HG03060 (cell line): ENCODE data around the gene SYDE2.

ENCODE experiments used
- ATAC-seq: cut with Tn5 transposase; IDR thresholded peaks from one replicate; pipeline ENCODE4 v1.9.1; 2021; ENCODE audit warnings: low read depth, moderate number of reproducible peaks; ENCODE audit not compliant: unreplicated experiment

SYDE2 gene

DNA sequence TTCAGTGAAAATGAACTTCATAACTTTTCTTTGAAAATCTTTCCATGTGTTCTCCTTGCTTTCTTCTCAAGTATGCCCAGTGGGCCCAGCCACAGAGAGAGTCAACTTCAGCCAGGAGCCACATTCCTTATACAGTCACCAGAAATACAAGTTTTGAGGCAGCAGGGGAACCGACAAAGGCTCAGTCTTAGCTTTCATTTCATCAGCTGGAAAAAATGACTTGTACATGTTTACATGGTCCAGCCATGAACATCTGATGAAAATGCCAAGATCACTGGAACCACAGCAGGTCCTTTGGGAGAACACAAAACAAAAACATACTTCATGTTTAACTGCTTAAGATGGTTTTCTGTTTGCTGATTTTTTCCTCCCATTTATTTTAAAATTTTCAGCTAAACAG, 72.5 kb downstream of the SYDE2 start:
- no peak for ATAC-seq

DNA sequence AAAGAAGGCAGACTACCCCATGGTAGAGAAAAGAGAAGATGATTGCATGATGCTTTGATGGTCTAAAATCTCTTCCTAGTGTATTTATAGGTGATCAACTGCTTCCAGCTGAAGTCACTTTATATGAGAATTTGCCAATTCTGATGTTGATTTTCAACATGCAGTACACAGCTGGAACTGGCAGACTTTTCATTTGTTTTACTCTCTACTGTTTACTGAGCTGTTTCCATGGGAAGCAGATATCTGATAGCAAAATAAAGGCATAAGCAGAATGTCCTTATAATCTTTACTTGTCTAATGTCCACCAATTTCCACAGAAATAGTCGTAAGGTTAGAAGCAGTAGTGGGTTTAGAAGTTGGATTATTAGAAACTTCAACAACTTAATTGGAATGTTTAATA, 74.9 kb downstream of the SYDE2 start:
- no peak for ATAC-seq

DNA sequence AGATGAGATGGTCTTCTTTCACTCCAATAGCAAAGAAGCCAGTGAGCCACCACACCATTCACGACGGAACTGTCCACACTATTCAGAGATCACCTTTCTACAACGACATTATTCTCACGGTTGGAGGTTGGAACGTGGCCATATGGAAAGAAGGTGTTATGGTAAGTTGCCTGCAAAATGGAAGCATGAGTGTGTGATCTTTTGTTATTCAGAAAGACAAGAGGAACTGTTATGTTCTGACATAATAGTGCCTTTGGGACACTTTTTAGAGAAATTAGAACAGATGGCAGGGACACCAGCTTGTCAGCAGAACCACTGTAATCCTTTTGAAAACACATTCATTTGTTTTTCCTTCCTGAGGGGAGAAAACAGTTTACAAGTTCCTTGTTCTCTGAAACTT, 76.7 kb downstream of the SYDE2 start:
- no peak for ATAC-seq

DNA sequence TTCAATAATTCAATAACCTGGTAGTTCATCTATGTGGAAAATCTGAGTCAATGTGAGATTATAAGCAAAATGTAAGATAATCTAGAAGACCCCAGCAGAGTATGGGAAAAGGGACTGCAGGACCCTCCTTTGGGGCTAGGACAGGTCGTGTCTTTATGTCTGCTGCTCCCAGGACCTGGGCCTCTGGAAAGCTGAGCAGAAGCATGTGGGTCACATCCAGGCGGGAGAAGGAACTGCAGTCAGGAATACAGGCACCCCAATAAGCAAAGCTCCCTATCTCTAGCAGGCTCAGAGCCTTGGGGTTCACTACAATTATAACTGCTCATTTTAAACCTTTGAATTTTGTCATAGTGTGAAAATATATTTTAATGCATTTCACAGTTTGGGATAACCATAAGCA, 78.6 kb downstream of the SYDE2 start:
- ATAC-seq, result no peak

DNA sequence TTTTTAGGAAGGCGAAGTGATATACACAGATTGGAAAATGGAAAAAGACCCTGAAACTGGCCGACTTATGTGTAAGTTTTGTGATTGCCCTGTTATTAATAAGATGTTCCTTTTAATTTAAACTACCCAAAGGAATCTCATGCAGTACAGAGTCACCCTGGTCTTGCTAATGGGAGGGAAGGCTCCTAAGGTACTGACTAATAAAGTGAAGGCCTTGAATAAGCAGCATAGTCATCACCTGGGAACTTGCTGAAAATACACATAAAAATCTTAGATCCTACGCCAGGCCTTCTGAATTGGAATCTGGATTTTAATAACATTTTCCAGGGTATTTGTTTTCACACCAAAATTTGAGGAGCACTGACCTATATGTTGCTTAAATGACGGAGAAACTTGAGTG, 79.1 kb downstream of the SYDE2 start:
- no peak for ATAC-seq

DNA sequence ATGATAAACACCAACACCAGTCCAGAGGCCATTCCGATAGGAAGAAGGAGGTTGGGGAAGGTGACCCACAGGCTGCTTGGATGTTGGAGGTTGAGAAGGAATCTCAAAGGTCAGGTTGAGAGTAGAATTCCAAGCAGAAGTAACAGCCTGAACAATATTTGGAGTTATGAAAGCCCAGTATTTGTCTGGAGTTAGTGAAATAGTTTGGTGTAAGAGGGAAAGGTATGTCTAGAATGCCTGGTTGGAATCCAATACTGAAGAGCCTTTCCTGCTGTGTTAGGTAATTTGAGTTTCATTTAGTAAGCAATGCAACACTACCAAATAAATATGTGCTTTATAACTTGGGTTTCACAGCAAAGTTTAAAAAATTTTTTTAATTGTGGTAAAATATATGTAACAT, 82.1 kb downstream of the SYDE2 start:
- no peak for ATAC-seq

DNA sequence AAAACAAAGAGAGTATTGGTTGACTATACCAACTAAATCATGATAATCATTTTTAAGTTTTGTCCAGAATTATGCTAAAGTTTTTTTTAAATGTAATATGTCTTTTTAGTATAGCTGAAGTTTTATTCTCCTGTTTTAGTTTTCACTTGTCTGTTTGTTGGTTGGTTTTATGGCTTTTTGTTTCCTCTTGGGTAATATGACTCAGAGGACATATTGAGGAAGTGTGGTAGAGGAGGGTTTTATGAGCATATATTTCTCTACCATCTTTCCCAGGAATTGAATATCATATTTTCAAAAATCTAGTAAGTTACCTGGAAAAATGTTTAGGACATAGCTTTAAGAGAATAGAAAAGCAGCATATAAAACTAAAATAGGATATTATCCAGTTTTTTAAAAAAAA, 84.0 kb downstream of the SYDE2 start:
- ATAC-seq, result no peak

DNA sequence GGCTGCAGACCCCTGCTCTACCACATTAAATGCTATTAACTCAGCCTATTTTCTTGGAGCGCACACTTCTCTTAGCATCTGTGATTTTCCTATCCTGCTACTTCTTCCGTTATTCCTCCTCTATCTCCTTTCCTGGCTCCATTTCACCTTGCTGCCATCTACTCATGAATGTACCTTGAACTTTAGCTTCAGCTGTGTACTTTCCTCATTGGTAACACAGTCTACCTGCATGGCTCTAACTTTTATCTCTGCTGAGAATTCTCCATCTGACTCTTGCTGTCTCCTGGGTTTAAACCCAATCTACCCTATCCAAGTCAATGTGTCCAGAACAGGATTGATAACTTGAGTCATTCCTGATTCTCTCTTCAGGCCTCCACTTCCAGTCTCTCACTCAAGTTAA, 84.9 kb downstream of the SYDE2 start:
- no peak for ATAC-seq

DNA sequence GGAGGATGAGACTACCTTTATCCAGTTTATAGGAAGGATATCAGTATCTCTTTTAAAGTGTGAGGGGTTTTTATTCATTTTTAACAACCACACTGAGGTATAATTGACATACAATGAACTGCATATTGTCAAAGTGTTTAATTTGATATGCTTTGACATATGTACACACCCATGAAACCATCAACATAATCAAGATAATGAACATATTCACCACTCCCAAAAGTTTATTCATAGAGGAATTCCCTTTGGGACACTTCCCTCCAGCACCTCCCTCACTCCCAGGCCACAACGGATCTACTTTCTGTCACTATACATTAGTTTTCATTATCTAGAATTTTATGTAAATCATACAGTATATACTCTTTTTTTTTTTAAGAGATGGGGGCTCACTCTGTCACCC, 89.1 kb downstream of the SYDE2 start:
- no peak for ATAC-seq

DNA sequence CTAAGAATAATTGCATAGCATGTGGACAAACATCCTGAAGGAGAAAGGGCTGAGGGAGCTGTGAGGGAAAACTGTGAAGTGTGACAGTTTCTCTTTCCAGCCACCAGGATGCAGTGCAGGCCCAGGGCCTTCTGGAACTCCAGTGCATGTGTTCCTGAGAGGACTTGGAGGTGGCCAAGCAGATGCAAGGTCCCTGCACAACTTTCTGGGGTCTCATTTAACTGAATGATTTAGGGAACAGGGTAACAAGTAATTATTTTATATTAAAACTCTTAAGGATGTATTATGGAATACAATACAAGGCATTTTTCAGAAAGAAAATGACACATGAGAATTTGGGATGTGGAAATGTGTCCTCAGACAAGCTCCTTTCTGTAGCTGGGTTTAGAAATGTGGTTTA, 91.3 kb downstream of the SYDE2 start:
- ATAC-seq, result no peak
